GM12878 (cell line): ENCODE data around the gene ANKRD44. TPM values are rescaled to one million over a fixed set of nuclear protein-coding genes. Genes with fewer than 3 reads are reported as not detected.

ENCODE experiments used
- ATAC-seq: fragments of 200-7000 bp; cut with Tn5 transposase; 3 replicates; pipeline ENCODE4 v1.9.1; 2020; ENCODE audit warnings: mild to moderate bottlenecking, moderate library complexity
- BruUV-seq: library from RNA; stranded (reverse); fragments of 400-500 nt; replicated peaks from 2 replicates; lab custom pipeline; 2021; lab: Mats Ljungman, UMichigan
- CTCF ChIA-PET: fragments of 300-600 bp; sonication (Branson Sonifier 250); formaldehyde crosslinking; extraction: SDS; loops from one replicate; lab custom pipeline; 2021; ENCODE audit warnings: inconsistent platforms; lab: Yijun Ruan, JAX
- POLR2A ChIA-PET: fragments of 350-600 bp; formaldehyde crosslinking; extraction: SDS; loops from one replicate; lab custom pipeline; 2021; ENCODE audit warnings: inconsistent platforms; lab: Charles Lee
- RAD21 ChIA-PET: fragments of 300-600 bp; sonication (Branson Sonifier 250); formaldehyde crosslinking; loops from one replicate; lab custom pipeline; 2023; ENCODE audit warnings: antibody characterized with exemption; ENCODE audit not compliant: unreplicated experiment; lab: Charles Lee
- SMC1A ChIA-PET: fragments of 300-600 bp; sonication (Branson Sonifier 250); formaldehyde crosslinking; loops from one replicate; lab custom pipeline; 2023; ENCODE audit not compliant: unreplicated experiment, uncharacterized antibody; lab: Charles Lee
- DNase-seq: peaks from one replicate; pipeline ENCODE4 v3.0.0-alpha.2; 2011; ENCODE audit warnings: low read depth, low spot score
- FAIRE-seq: peaks from 3 replicates; lab custom pipeline; 2011; peaks lifted over from hg19 to GRCh38; lab: Jason Lieb, UNC
- H2AFZ ChIP-seq: 2 replicates; pipeline ENCODE4 v1.6.0; 2011; ENCODE audit warnings: low read depth, low read length, control low read depth; ENCODE audit not compliant: control insufficient read depth
- H3K27ac ChIP-seq: 2 replicates; pipeline ENCODE4 v1.5.1; 2011; ENCODE audit warnings: control low read depth; ENCODE audit not compliant: control insufficient read depth, insufficient read depth
- H3K27me3 ChIP-seq, 2 experiments: replicated peaks in 1 of 2; 2 replicates each; pipeline versions ENCODE4 v1.6.0 to v1.6.1; 2011; ENCODE audit warnings: low read length in 1 of 2; ENCODE audit not compliant: control insufficient read depth in 2 of 2, insufficient read depth in 2 of 2
- H3K36me3 ChIP-seq, 2 experiments: 2 replicates each; pipeline ENCODE4 v1.5.1; 2011; ENCODE audit warnings: low read length in 1 of 2; ENCODE audit not compliant: control insufficient read depth in 2 of 2, insufficient read depth in 2 of 2
- H3K4me1 ChIP-seq: 2 replicates; pipeline ENCODE4 v1.6.1; 2011; ENCODE audit warnings: mild to moderate bottlenecking, low read length, moderate library complexity, mixed read lengths; ENCODE audit not compliant: control insufficient read depth, insufficient read depth
- H3K4me2 ChIP-seq: 2 replicates; pipeline ENCODE4 v1.6.0; 2011; ENCODE audit warnings: control low read depth; ENCODE audit not compliant: control insufficient read depth, insufficient read depth
- H3K4me3 ChIP-seq: fragments of 200-600 bp; sonication (generic); 2 replicates; pipeline ENCODE4 v1.5.1; 2016
- H3K79me2 ChIP-seq: 2 replicates; pipeline ENCODE4 v1.6.0; 2011; ENCODE audit warnings: low read length; ENCODE audit not compliant: control insufficient read depth, insufficient read depth
- H3K9ac ChIP-seq: 2 replicates; pipeline ENCODE4 v1.8.0; 2011; ENCODE audit warnings: low read length, control low read depth, mixed read lengths; ENCODE audit not compliant: control insufficient read depth, insufficient read depth
- H3K9me3 ChIP-seq: replicated peaks from 3 replicates; pipeline ENCODE4 v1.5.1; 2011; ENCODE audit warnings: mild to moderate bottlenecking, low read length; ENCODE audit not compliant: control insufficient read depth, insufficient read depth
- H4K20me1 ChIP-seq: 2 replicates; pipeline ENCODE4 v1.6.0; 2011; ENCODE audit not compliant: control insufficient read depth, insufficient read depth
- BACH1 ChIP-seq: fragments of 450-650 bp; IDR thresholded peaks from 2 replicates; pipeline ENCODE4 v1.6.1; 2017; ENCODE audit warnings: mild to moderate bottlenecking, borderline replicate concordance
- CHD1 ChIP-seq: IDR thresholded peaks from 2 replicates; pipeline ENCODE4 v1.6.1; 2012; ENCODE audit warnings: low read depth, low read length, improper control_type of control experiment
- CTCF ChIP-seq, 3 experiments: IDR thresholded peaks in 2 of 3; conservative IDR thresholded peaks in 1 of 3; 2 replicates each; pipeline ENCODE4 v1.5.1; 2011; ENCODE audit warnings: low read depth in 3 of 3, low read length in 3 of 3, mild to moderate bottlenecking in 3 of 3, control low read depth in 2 of 3, moderate library complexity in 2 of 3, inconsistent platforms in 1 of 3, mixed read lengths in 1 of 3; ENCODE audit not compliant: control insufficient read depth in 2 of 3, insufficient read depth in 1 of 3; ENCODE audit errors: extremely low read depth in 1 of 3
- EP300 ChIP-seq, 2 experiments: fragments of 150-350 bp in 1 of 2; IDR thresholded peaks; 2 replicates each; pipeline ENCODE4 v1.6.1; 2011 to 2012; ENCODE audit warnings: low read depth in 2 of 2, low read length in 2 of 2, borderline replicate concordance in 1 of 2, improper control_type of control experiment in 1 of 2, inconsistent platforms in 1 of 2; ENCODE audit not compliant: control insufficient read depth in 1 of 2
- IKZF1 ChIP-seq: fragments of 450-650 bp; conservative IDR thresholded peaks from 2 replicates; pipeline ENCODE4 v1.6.1; 2017; ENCODE audit warnings: antibody characterized with exemption, mild to moderate bottlenecking
- IKZF2 ChIP-seq, 2 experiments: fragments of 450-650 bp; IDR thresholded peaks; 2 replicates each; pipeline ENCODE4 v1.6.1; 2017; ENCODE audit warnings: mild to moderate bottlenecking in 2 of 2, moderate library complexity in 2 of 2
- IRF4 ChIP-seq: IDR thresholded peaks from 2 replicates; pipeline ENCODE4 v1.6.1; 2011; ENCODE audit warnings: low read depth, low read length
- MEF2A ChIP-seq: IDR thresholded peaks from 2 replicates; pipeline ENCODE4 v1.6.1; 2011; ENCODE audit warnings: low read depth, mild to moderate bottlenecking, low read length, moderate library complexity; ENCODE audit not compliant: insufficient read depth
- MTA3 ChIP-seq: IDR thresholded peaks from 2 replicates; pipeline ENCODE4 v1.6.1; 2012; ENCODE audit warnings: low read length, inconsistent platforms, borderline replicate concordance
- NFIC ChIP-seq: IDR thresholded peaks from 2 replicates; pipeline ENCODE4 v1.6.1; 2012; ENCODE audit warnings: low read depth, mild to moderate bottlenecking, inconsistent platforms, low read length, moderate library complexity
- PAX5 ChIP-seq: IDR thresholded peaks from 2 replicates; pipeline ENCODE4 v1.6.1; 2011; ENCODE audit warnings: low read depth, low read length, borderline replicate concordance
- PAX8 ChIP-seq: fragments of 450-650 bp; IDR thresholded peaks from 2 replicates; pipeline ENCODE4 v1.6.1; 2017; ENCODE audit warnings: mild to moderate bottlenecking, moderate library complexity
- POLR2AphosphoS5 ChIP-seq: IDR thresholded peaks from 2 replicates; pipeline ENCODE4 v1.6.1; 2011; ENCODE audit warnings: mild to moderate bottlenecking, low read length, inconsistent platforms
- SPI1 ChIP-seq: IDR thresholded peaks from 2 replicates; pipeline ENCODE4 v1.6.1; 2011; ENCODE audit warnings: low read depth, mild to moderate bottlenecking, low read length, moderate library complexity, borderline replicate concordance; ENCODE audit not compliant: insufficient read depth
- ZNF384 ChIP-seq: IDR thresholded peaks from 2 replicates; pipeline ENCODE4 v1.6.1; 2012; ENCODE audit warnings: low read depth, mild to moderate bottlenecking, low read length, improper control_type of control experiment, borderline replicate concordance
- WGBS: methylation state at CpG from one replicate; pipeline ENCODE4 v1.1.6; 2016; ENCODE audit warnings: low lambda C conversion rate; ENCODE audit not compliant: insufficient replicate concordance, insufficient coverage; ENCODE audit errors: missing lambda C conversion rate; 5-methylcytosine and 5-hydroxymethylcytosine counted together
- in situ Hi-C: fragments of 300-500 bp; cut with MboI; formaldehyde crosslinking; loops from 9 replicates; pipeline ENCODE4 v1.14.3; 2018; ENCODE audit warnings: mixed read lengths
- intact Hi-C: fragments of 100-400 bp; cut with micrococcal nuclease; formaldehyde crosslinking; loops from one replicate; pipeline ENCODE4 v1.14.2; 2022; ENCODE audit not compliant: unreplicated experiment
- polyA plus RNA-seq, 11 experiments: library from polyadenylated mRNA; depleted of rRNA in 4 of 11; unstranded in 6 of 11; stranded (reverse) in 5 of 11; fragments of >200 nt; fragmentation: Nextera tagmentation in 4 of 11; fragmentation: Illumina TruSeq in 1 of 11; extraction: Ambion mirVana in 4 of 11; extraction: Trizol in 1 of 11; gene quantifications; 1 replicate in 1 of 11; 2 replicates in 10 of 11; pipeline versions ENCODE4 v1.2.1 to v1.2.3, GENCODE V29; 2011 to 2016; ENCODE audit warnings: inconsistent platforms in 2 of 11, missing spikeins in 2 of 11, low read depth in 1 of 11
- total RNA-seq, 4 experiments: library from RNA; depleted of rRNA in 3 of 4; stranded (reverse); fragments of >200 nt in 3 of 4; fragmentation: Illumina TruSeq in 1 of 4; extraction: Trizol in 1 of 4; gene quantifications; 2 replicates each; pipeline versions ENCODE4 v1.2.1 to v1.2.3, GENCODE V29; 2013 to 2021
- TF ChIP-seq, protein P1 (sequence below): fragments of 450-650 bp; IDR thresholded peaks from 2 replicates; pipeline ENCODE4 v1.6.1; 2017; ENCODE audit warnings: low read depth, mild to moderate bottlenecking, moderate library complexity

ANKRD44 gene
- total and polyA plus RNA-seq, 10 of the 15 experiments (the other 5 are each of a cell fraction or from before 2014, with no cell fraction given), result 19.1 to 99.1 (median 59.6) TPM

DNA sequence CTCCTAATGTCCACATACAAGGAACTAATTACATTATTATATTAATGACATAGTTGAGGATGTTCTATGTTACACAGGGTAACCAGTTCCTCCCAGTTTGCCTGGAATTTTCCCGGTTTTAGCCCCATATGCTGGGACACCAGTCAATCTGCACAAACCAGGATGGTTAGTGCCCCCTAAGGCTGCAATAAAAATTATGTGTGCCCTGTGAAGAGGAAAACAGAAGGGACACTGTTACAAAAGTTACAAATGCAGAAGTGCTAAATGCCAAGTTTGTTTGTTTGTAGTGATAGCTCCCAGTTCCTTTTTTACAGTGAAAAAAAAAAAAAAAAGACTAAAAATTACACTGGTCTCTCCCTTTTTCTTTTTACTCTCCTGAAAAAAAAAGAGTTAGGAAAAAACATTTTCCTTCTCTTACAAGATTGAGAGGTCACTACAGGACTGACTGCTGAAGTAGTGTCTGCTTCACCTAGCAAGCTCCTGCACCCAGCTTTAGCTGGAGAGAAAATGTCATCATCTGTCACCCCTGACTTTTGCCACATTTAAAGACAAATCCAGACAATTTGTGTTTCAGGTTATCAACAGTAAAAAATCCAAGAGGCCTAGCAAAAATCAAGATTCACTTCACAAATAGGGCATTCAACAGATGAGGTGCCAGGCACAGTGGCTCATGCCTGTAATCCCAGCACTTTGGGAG lies 3.2 kb downstream of the ANKRD44 start:
- 0% methylated on average over 1 of the region's 1 CpG for WGBS

More for the DNA sequence above, 3.2 kb downstream of the ANKRD44 start:
- in situ Hi-C loops, result no loop called here
- peak overlapping the region; percentile 98 for H3K4me3 ChIP-seq
- ChIA-PET POLR2A (interaction anchor here (0.6 to 9.0 kb wide), 22 partner anchors 12 to 187 kb away, joined by 3 to 139 read pairs (median 7); no protein-coding TSS in a partner anchor), CTCF (interaction anchor here (0.8 to 9.8 kb wide), 11 partner anchors 12 to 194 kb away, joined by 3 to 128 read pairs (median 8); no protein-coding TSS in a partner anchor), RAD21 (interaction anchor here (0.7 to 20.1 kb wide), 21 partner anchors 11 to 193 kb away, joined by 3 to 408 read pairs (median 8); partner anchors contain the start of gene SF3B1), SMC1A (interaction anchor here (0.7 to 20.5 kb wide), 14 partner anchors 10 to 193 kb away, joined by 3 to 433 read pairs (median 26); no protein-coding TSS in a partner anchor)
- peaks cover 91% of the 10 kb centered on the region for H3K79me2 ChIP-seq
- no peaks in the 10 kb centered on the region for H3K27me3 ChIP-seq
- H4K20me1 ChIP-seq, result no peaks in the 10 kb centered on the region
- BruUV-seq, result no TSS peak
- H3K9me3 ChIP-seq, result no peaks in the 10 kb centered on the region
- TF ChIP-seq CTCF (IDR thresholded peaks at IDR 0.05 in 2 of 3, conservative IDR thresholded peaks at IDR 0.05 in 1 of 3; ENCODE audit: control insufficient read depth in 2 of 3, extremely low read depth in 1 of 3, insufficient read depth in 1 of 3, low read depth in 3 of 3, low read length in 3 of 3), result peak; percentile 27 to 37 (median 30); a peak in 3 of 6 replicates
- TF ChIP-seq NFIC, result no peak; the same call in 1 of the 2 replicates
- TF ChIP-seq PAX5, result no peak
- peak; percentile 18; the same call in 1 of the 2 replicates for TF ChIP-seq IRF4
- no peak; the same call in 1 of the 2 replicates for TF ChIP-seq POLR2AphosphoS5
- TF ChIP-seq, protein P1, sequence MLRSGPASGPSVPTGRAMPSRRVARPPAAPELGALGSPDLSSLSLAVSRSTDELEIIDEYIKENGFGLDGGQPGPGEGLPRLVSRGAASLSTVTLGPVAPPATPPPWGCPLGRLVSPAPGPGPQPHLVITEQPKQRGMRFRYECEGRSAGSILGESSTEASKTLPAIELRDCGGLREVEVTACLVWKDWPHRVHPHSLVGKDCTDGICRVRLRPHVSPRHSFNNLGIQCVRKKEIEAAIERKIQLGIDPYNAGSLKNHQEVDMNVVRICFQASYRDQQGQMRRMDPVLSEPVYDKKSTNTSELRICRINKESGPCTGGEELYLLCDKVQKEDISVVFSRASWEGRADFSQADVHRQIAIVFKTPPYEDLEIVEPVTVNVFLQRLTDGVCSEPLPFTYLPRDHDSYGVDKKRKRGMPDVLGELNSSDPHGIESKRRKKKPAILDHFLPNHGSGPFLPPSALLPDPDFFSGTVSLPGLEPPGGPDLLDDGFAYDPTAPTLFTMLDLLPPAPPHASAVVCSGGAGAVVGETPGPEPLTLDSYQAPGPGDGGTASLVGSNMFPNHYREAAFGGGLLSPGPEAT, result peak; percentile 54; the same call in 1 of the 2 replicates
- 0 out of 2 replicates have a peak, but pooled peaks have one; percentile 18 for TF ChIP-seq PAX8
- TF ChIP-seq IKZF1, result peak; percentile 15
- peak; percentile 90 for TF ChIP-seq ZNF384
- 0 out of 2 replicates have a peak, but pooled peaks have one; percentile 5 for TF ChIP-seq MEF2A
- peak; percentile 47 to 54; a peak in 3 of 4 replicates for TF ChIP-seq IKZF2 (IDR thresholded peaks at IDR 0.05)
- no peak for TF ChIP-seq BACH1
- TF ChIP-seq CHD1, result peak; percentile 78; the same call in 1 of the 2 replicates
- peak; percentile 93 for TF ChIP-seq SPI1
- peak in 1 of 2 experiments; percentile 16; a peak in 1 of 4 replicates for TF ChIP-seq EP300 (IDR thresholded peaks at IDR 0.05; ENCODE audit: borderline replicate concordance in 1 of 2, control insufficient read depth in 1 of 2, low read depth in 2 of 2, low read length in 2 of 2)
- no peak for TF ChIP-seq MTA3
- H3K9ac ChIP-seq, result peak overlapping the region; percentile 82
- no peak for DNase-seq
- H3K36me3 ChIP-seq, result peaks cover 0 to 3% of the 10 kb centered on the region in 2 experiments; a peak in 1 of 4 replicates
- intact Hi-C loops, result loop anchor here (10.0 kb wide), 1 partner anchor 1133 kb away; the partner anchor contains the start of gene STK17B
- peak; percentile 21 for ATAC-seq
- peaks cover 43% of the 10 kb centered on the region for H3K4me1 ChIP-seq
- FAIRE-seq, result no peak
- H2AFZ ChIP-seq, result no peak overlapping the region
- H3K27ac ChIP-seq, result peak overlapping the region; percentile 99
- H3K4me2 ChIP-seq, result peak overlapping the region; percentile 99
